ENCODE measurements around the gene ZNF516.

The ZNF516 gene

DNA sequence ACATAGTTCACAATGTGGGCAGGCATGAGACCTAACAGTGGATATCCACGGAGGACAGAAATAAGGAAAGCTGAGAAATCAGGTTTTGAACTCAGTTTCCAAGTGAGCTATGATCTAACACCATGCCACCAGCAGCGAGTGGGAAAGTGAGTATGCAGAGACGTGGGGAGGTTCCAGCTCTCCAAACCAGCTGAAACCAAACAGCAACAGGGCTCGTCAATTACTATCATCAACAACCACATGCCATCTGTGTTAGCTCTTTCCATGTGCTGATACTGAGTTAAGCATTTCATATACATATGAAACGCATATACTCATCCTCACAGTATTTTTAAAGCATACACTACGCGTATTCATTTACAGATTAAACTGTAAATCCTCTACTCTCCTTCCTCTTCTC lies 172.4 kb downstream of the ZNF516 start:
- TF ChIP-seq ZNF565 (CRISPR knock-in tag; conservative IDR thresholded peaks at IDR 0.05; ENCODE audit: low read depth) (no peak), BACH2 (CRISPR knock-in tag; IDR thresholded peaks at IDR 0.05; ENCODE audit: borderline replicate concordance) (no peak), RARB (CRISPR knock-in tag; IDR thresholded peaks at IDR 0.05) (no peak), PPARA (CRISPR knock-in tag; IDR thresholded peaks at IDR 0.05; ENCODE audit: borderline replicate concordance) (no peak), ZC3H10 (CRISPR knock-in tag; IDR thresholded peaks at IDR 0.05) (no peak), ZFP3 (CRISPR knock-in tag; IDR thresholded peaks at IDR 0.05) (no peak), GLIS3 (CRISPR knock-in tag; IDR thresholded peaks at IDR 0.05) (no peak)
- TF ChIP-seq, protein P1, sequence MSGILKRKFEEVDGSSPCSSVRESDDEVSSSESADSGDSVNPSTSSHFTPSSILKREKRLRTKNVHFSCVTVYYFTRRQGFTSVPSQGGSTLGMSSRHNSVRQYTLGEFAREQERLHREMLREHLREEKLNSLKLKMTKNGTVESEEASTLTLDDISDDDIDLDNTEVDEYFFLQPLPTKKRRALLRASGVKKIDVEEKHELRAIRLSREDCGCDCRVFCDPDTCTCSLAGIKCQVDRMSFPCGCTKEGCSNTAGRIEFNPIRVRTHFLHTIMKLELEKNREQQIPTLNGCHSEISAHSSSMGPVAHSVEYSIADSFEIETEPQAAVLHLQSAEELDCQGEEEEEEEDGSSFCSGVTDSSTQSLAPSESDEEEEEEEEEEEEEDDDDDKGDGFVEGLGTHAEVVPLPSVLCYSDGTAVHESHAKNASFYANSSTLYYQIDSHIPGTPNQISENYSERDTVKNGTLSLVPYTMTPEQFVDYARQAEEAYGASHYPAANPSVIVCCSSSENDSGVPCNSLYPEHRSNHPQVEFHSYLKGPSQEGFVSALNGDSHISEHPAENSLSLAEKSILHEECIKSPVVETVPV (CRISPR knock-in tag; IDR thresholded peaks at IDR 0.05), result no peak
- TF ChIP-seq, protein P2, sequence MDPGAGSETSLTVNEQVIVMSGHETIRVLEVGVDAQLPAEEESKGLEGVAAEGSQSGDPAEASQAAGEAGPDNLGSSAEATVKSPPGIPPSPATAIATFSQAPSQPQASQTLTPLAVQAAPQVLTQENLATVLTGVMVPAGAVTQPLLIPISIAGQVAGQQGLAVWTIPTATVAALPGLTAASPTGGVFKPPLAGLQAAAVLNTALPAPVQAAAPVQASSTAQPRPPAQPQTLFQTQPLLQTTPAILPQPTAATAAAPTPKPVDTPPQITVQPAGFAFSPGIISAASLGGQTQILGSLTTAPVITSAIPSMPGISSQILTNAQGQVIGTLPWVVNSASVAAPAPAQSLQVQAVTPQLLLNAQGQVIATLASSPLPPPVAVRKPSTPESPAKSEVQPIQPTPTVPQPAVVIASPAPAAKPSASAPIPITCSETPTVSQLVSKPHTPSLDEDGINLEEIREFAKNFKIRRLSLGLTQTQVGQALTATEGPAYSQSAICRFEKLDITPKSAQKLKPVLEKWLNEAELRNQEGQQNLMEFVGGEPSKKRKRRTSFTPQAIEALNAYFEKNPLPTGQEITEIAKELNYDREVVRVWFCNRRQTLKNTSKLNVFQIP (CRISPR knock-in tag; IDR thresholded peaks at IDR 0.05; ENCODE audit: borderline replicate concordance, low read depth), result no peak
- TF ChIP-seq, protein P3, sequence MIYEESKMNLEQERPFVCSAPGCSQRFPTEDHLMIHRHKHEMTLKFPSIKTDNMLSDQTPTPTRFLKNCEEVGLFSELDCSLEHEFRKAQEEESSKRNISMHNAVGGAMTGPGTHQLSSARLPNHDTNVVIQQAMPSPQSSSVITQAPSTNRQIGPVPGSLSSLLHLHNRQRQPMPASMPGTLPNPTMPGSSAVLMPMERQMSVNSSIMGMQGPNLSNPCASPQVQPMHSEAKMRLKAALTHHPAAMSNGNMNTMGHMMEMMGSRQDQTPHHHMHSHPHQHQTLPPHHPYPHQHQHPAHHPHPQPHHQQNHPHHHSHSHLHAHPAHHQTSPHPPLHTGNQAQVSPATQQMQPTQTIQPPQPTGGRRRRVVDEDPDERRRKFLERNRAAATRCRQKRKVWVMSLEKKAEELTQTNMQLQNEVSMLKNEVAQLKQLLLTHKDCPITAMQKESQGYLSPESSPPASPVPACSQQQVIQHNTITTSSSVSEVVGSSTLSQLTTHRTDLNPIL (CRISPR knock-in tag; IDR thresholded peaks at IDR 0.05; ENCODE audit: low read depth), result no peak
- TF ChIP-seq, protein P4, sequence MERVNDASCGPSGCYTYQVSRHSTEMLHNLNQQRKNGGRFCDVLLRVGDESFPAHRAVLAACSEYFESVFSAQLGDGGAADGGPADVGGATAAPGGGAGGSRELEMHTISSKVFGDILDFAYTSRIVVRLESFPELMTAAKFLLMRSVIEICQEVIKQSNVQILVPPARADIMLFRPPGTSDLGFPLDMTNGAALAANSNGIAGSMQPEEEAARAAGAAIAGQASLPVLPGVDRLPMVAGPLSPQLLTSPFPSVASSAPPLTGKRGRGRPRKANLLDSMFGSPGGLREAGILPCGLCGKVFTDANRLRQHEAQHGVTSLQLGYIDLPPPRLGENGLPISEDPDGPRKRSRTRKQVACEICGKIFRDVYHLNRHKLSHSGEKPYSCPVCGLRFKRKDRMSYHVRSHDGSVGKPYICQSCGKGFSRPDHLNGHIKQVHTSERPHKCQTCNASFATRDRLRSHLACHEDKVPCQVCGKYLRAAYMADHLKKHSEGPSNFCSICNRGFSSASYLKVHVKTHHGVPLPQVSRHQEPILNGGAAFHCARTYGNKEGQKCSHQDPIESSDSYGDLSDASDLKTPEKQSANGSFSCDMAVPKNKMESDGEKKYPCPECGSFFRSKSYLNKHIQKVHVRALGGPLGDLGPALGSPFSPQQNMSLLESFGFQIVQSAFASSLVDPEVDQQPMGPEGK (CRISPR knock-in tag; IDR thresholded peaks at IDR 0.05; ENCODE audit: borderline replicate concordance), result no peak
- TF ChIP-seq, protein P5, sequence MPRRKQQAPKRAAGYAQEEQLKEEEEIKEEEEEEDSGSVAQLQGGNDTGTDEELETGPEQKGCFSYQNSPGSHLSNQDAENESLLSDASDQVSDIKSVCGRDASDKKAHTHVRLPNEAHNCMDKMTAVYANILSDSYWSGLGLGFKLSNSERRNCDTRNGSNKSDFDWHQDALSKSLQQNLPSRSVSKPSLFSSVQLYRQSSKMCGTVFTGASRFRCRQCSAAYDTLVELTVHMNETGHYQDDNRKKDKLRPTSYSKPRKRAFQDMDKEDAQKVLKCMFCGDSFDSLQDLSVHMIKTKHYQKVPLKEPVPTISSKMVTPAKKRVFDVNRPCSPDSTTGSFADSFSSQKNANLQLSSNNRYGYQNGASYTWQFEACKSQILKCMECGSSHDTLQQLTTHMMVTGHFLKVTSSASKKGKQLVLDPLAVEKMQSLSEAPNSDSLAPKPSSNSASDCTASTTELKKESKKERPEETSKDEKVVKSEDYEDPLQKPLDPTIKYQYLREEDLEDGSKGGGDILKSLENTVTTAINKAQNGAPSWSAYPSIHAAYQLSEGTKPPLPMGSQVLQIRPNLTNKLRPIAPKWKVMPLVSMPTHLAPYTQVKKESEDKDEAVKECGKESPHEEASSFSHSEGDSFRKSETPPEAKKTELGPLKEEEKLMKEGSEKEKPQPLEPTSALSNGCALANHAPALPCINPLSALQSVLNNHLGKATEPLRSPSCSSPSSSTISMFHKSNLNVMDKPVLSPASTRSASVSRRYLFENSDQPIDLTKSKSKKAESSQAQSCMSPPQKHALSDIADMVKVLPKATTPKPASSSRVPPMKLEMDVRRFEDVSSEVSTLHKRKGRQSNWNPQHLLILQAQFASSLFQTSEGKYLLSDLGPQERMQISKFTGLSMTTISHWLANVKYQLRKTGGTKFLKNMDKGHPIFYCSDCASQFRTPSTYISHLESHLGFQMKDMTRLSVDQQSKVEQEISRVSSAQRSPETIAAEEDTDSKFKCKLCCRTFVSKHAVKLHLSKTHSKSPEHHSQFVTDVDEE (CRISPR knock-in tag; IDR thresholded peaks at IDR 0.05), result no peak
- ATAC-seq, result no peak

DNA sequence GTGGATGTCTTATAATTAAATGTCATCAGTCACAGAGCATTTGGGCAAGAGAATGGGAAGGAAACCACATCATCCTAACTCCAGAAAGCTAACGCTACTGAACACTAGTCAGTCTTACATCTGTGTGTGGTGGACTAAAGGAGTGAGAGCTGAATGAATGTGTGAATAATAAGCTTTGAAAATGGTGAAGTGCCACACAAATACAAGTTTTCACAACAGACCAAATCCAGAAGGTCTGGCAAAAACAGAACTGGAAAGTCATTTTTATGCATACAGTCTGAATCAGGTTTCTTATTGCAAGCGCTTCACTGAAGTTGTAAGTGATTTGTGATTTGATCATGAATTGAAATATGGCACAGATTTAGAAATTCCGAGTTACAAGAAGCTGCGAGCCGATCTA lies 175.7 kb downstream of the ZNF516 start:
- no peak for ATAC-seq
- TF ChIP-seq TOX (CRISPR knock-in tag; IDR thresholded peaks at IDR 0.05; ENCODE audit: borderline replicate concordance) (no peak), ZFP3 (CRISPR knock-in tag; IDR thresholded peaks at IDR 0.05) (no peak), SNAI2 (CRISPR knock-in tag; IDR thresholded peaks at IDR 0.05) (no peak), CSDC2 (CRISPR knock-in tag; IDR thresholded peaks at IDR 0.05) (no peak), ARNTL (CRISPR knock-in tag; IDR thresholded peaks at IDR 0.05; ENCODE audit: borderline replicate concordance, low read depth) (no peak), PPARA (CRISPR knock-in tag; IDR thresholded peaks at IDR 0.05; ENCODE audit: borderline replicate concordance) (no peak)
- TF ChIP-seq, protein P5 (CRISPR knock-in tag; IDR thresholded peaks at IDR 0.05), result no peak
- TF ChIP-seq, protein P4 (CRISPR knock-in tag; IDR thresholded peaks at IDR 0.05; ENCODE audit: borderline replicate concordance), result no peak
- TF ChIP-seq, protein P2 (CRISPR knock-in tag; IDR thresholded peaks at IDR 0.05; ENCODE audit: borderline replicate concordance, low read depth), result no peak
- TF ChIP-seq, protein P1 (CRISPR knock-in tag; IDR thresholded peaks at IDR 0.05), result no peak
- TF ChIP-seq, protein P3 (CRISPR knock-in tag; IDR thresholded peaks at IDR 0.05; ENCODE audit: low read depth), result no peak
